Upper lobe of left lung (tissue), 6 donors: ENCODE measurements around the gene SLC16A9. TPM values are rescaled to one million over a fixed set of nuclear protein-coding genes. Genes with fewer than 3 reads are reported as not detected.

Experiments used
- ATAC-seq, 2 donors: fragments of 200-7000 bp; cut with Tn5 transposase; one replicate each; pipeline ENCODE4 v1.9.1; 2022; ENCODE audit warnings: mild to moderate bottlenecking in 2 of 2, moderate library complexity in 2 of 2; ENCODE audit not compliant: low FRiP score in 2 of 2
- DNase-seq, 2 donors: peaks; one replicate each; pipeline ENCODE4 v3.0.0-alpha.2; 2019 to 2020
- H3K27ac ChIP-seq, 4 donors: fragments of 200-600 bp; sonication (generic); one replicate each; pipeline ENCODE4 v1.5.1; 2016 to 2019
- H3K27me3 ChIP-seq, 4 donors: fragments of 200-600 bp; sonication (generic); one replicate each; pipeline ENCODE4 v1.5.1; 2017 to 2019
- H3K36me3 ChIP-seq, 4 donors: fragments of 200-600 bp; sonication (generic); one replicate each; pipeline ENCODE4 v1.5.1; 2016 to 2019
- H3K4me1 ChIP-seq, 4 donors: fragments of 200-600 bp; sonication (generic); one replicate each; pipeline ENCODE4 v1.5.1; 2018 to 2019
- H3K4me3 ChIP-seq, 4 donors: fragments of 200-600 bp; sonication (generic); one replicate each; pipeline ENCODE4 v1.5.1; 2017 to 2019; ENCODE audit warnings: mild to moderate bottlenecking in 2 of 4, moderate library complexity in 1 of 4
- H3K9me3 ChIP-seq, 4 donors: fragments of 200-600 bp; sonication (generic); one replicate each; pipeline ENCODE4 v1.5.1; 2018 to 2019
- CTCF ChIP-seq, 6 experiments: fragments of 450-650 bp in 4 of 6; fragments of 200-600 bp in 2 of 6; sonication (generic) in 2 of 6; IDR thresholded peaks; one replicate each; pipeline ENCODE4 v1.5.1; 2016 to 2019; ENCODE audit warnings: antibody characterized with exemption in 6 of 6
- EP300 ChIP-seq, 4 donors: sonication (generic); formaldehyde crosslinking; IDR thresholded peaks; one replicate each; pipeline ENCODE4 v1.5.1; 2017; ENCODE audit warnings: antibody characterized with exemption in 4 of 4, control low read depth in 2 of 4
- POLR2A ChIP-seq, 4 donors: fragments of 450-650 bp; IDR thresholded peaks; one replicate each; pipeline ENCODE4 v1.5.1; 2016 to 2017; ENCODE audit warnings: antibody characterized with exemption in 4 of 4, mild to moderate bottlenecking in 2 of 4
- POLR2AphosphoS5 ChIP-seq, 2 donors: sonication (generic); formaldehyde crosslinking; IDR thresholded peaks; one replicate each; pipeline ENCODE4 v1.5.1; 2017; ENCODE audit warnings: antibody characterized with exemption in 2 of 2
- WGBS, 2 donors: methylation state at CpG; one replicate each; pipeline ENCODE4 v1.1.5; 2017 to 2018; 5-methylcytosine and 5-hydroxymethylcytosine counted together
- total RNA-seq, 6 donors: library from RNA; depleted of rRNA in 4 of 6; stranded (reverse); fragments of >200 nt in 4 of 6; gene quantifications; one replicate each; pipeline versions ENCODE4 v1.1.0 to v1.2.1, GENCODE V29; 2016 to 2021
- donor health status: DM: no; HTN: no; CAD: no; lungs with moderate emphysema.
- donor health status: DM: no; HTN: yes; CAD: no; lungs with severe emphysema.

SLC16A9 gene
- total RNA-seq, 6 donors from 2014 or later, result 0.79 to 1.1 (median 1.1) TPM; not detected in 2

GRCh38 chr10:59695637-59696036 lies 14.0 kb downstream of the SLC16A9 start:
- no peaks in the 10 kb centered on the region for H3K4me1 ChIP-seq
- WGBS, 2 donors, result 57 to 61% methylated on average over 3 of the region's 3 CpGs
- no peak for DNase-seq
- H3K27ac ChIP-seq, result no peak overlapping the region
- H3K27me3 ChIP-seq, result no peaks in the 10 kb centered on the region
- H3K9me3 ChIP-seq, result no peaks in the 10 kb centered on the region
- no peaks in the 10 kb centered on the region for H3K36me3 ChIP-seq
- no peak for ATAC-seq
- TF ChIP-seq POLR2AphosphoS5 (IDR thresholded peaks at IDR 0.05) (no peak), CTCF (IDR thresholded peaks at IDR 0.05) (no peak), POLR2A (IDR thresholded peaks at IDR 0.05) (no peak), EP300 (IDR thresholded peaks at IDR 0.05) (no peak)
- no peak overlapping the region for H3K4me3 ChIP-seq

- no peak for DNase-seq
- no peak overlapping the region for H3K4me3 ChIP-seq
- WGBS, 2 donors, result 97% methylated on average over 1 of the region's 1 CpG
- H3K27me3 ChIP-seq, result no peaks in the 10 kb centered on the region
- H3K27ac ChIP-seq, result no peak overlapping the region
- no peaks in the 10 kb centered on the region for H3K36me3 ChIP-seq
- no peak for ATAC-seq
- H3K4me1 ChIP-seq, result no peaks in the 10 kb centered on the region
- no peaks in the 10 kb centered on the region for H3K9me3 ChIP-seq
- no peak for TF ChIP-seq CTCF (IDR thresholded peaks at IDR 0.05)
- TF ChIP-seq EP300 (IDR thresholded peaks at IDR 0.05), result no peak
- no peak for TF ChIP-seq POLR2AphosphoS5 (IDR thresholded peaks at IDR 0.05)
- TF ChIP-seq POLR2A (IDR thresholded peaks at IDR 0.05), result no peak
Measured at GRCh38 chr10:59694936-59695335, 14.7 kb downstream of the SLC16A9 start.

GRCh38 chr10:59692113-59692512 lies 17.5 kb downstream of the SLC16A9 start:
- TF ChIP-seq POLR2A (IDR thresholded peaks at IDR 0.05), result no peak
- TF ChIP-seq POLR2AphosphoS5 (IDR thresholded peaks at IDR 0.05), result no peak
- no peak for TF ChIP-seq CTCF (IDR thresholded peaks at IDR 0.05)
- TF ChIP-seq EP300 (IDR thresholded peaks at IDR 0.05), result no peak
- H3K27me3 ChIP-seq, result no peaks in the 10 kb centered on the region
- 82 to 86% methylated on average over 2 of the region's 2 CpGs for WGBS, 2 donors
- no peaks in the 10 kb centered on the region for H3K4me1 ChIP-seq
- no peak overlapping the region for H3K27ac ChIP-seq
- H3K36me3 ChIP-seq, result no peaks in the 10 kb centered on the region
- no peak overlapping the region for H3K4me3 ChIP-seq
- ATAC-seq (no peak), DNase-seq (no peak)
- no peaks in the 10 kb centered on the region for H3K9me3 ChIP-seq

DNA sequence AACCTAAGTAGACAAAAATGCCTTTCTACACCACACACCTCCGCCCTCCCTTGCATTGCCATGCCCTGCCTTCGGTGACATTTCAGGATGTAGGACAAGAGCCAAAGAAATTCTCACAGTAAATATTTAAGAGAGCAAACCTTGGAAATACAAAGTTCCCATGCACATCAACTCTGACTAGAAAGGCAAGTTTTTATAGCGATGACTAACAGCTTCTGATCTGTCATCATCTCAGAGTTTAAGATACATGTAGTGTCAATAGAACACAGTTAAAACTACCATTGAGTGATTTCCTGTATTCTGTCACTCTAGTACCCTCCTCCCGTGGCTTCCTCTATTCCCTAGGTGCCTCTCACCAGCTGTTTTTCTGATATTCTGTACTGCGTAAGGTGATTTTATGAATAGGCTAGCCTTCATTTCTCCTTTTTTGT lies 20.7 kb downstream of the SLC16A9 start:
- TF ChIP-seq POLR2A (IDR thresholded peaks at IDR 0.05) (no peak), EP300 (IDR thresholded peaks at IDR 0.05) (no peak), CTCF (IDR thresholded peaks at IDR 0.05) (no peak), POLR2AphosphoS5 (IDR thresholded peaks at IDR 0.05) (no peak)
- Histone ChIP-seq H3K36me3 (no peaks in the 10 kb centered on the region), H3K27me3 (no peaks in the 10 kb centered on the region), H3K4me3 (no peak overlapping the region), H3K9me3 (no peaks in the 10 kb centered on the region), H3K27ac (no peak overlapping the region), H3K4me1 (no peaks in the 10 kb centered on the region)
- ATAC-seq (no peak), DNase-seq (no peak)
- 70% methylated on average over 5 of the region's 5 CpGs for WGBS, 2 donors

DNA sequence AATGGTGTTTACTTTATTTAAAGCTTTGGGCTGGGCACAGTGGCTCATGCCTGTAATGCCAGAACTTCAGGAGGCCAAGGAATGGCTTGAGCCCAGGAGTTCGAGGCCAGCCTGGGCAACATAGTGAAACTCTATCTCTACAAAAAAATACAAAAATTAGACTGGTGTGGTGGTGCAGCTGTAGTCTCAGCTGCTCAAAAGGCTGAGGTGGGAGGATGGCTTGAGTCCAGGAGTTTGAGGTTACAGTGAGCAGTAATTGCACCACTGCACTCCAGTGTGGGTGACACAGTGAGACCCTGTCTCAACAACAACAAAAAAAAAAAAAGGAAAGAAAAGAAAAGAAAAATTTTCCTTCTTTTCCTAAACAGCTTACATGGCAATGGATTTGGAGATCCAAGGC lies 22.0 kb downstream of the SLC16A9 start:
- no peak for TF ChIP-seq CTCF (IDR thresholded peaks at IDR 0.05)
- TF ChIP-seq POLR2AphosphoS5 (IDR thresholded peaks at IDR 0.05), result no peak
- TF ChIP-seq POLR2A (IDR thresholded peaks at IDR 0.05), result no peak
- Histone ChIP-seq H3K4me1 (no peaks in the 10 kb centered on the region), H3K36me3 (no peaks in the 10 kb centered on the region), H3K27ac (no peak overlapping the region), H3K27me3 (no peaks in the 10 kb centered on the region), H3K4me3 (no peak overlapping the region), H3K9me3 (no peaks in the 10 kb centered on the region)
- ATAC-seq (no peak), DNase-seq (no peak)
- WGBS, 2 donors, result 86 to 92% methylated on average over 1 of the region's 1 CpG
